Spleen (tissue), 11 donors: Measurements from ENCODE around the gene DNAI7. TPM values are rescaled to one million over a fixed set of nuclear protein-coding genes. Genes with fewer than 3 reads are reported as not detected.

Experiments used
- DNase-seq: peaks from one replicate; pipeline ENCODE4 v3.0.0-alpha.2; 2020
- H3K27ac ChIP-seq, 8 donors: fragments of 200-600 bp; sonication (generic) in 7 of 8; 1 replicate in 4 of 8; 2 replicates in 4 of 8; pipeline versions ENCODE4 v1.5.0 to v1.8.0; 2016 to 2021; ENCODE audit warnings: inconsistent platforms in 4 of 8, mild to moderate bottlenecking in 4 of 8, moderate library complexity in 1 of 8
- H3K27me3 ChIP-seq, 7 donors: fragments of 200-600 bp; sonication (generic) in 6 of 7; replicated peaks in 1 of 7; 1 replicate in 4 of 7; 2 replicates in 3 of 7; pipeline versions ENCODE4 v1.5.0 to v1.8.0; 2016 to 2021; ENCODE audit warnings: inconsistent platforms in 3 of 7, mild to moderate bottlenecking in 1 of 7
- H3K36me3 ChIP-seq, 6 donors: fragments of 200-600 bp; sonication (generic) in 5 of 6; 1 replicate in 4 of 6; 2 replicates in 2 of 6; pipeline versions ENCODE4 v1.5.0 to v1.8.0; 2016 to 2021; ENCODE audit warnings: inconsistent platforms in 2 of 6
- H3K4me1 ChIP-seq, 6 donors: fragments of 200-600 bp; sonication (generic) in 5 of 6; 1 replicate in 3 of 6; 2 replicates in 3 of 6; pipeline versions ENCODE4 v1.5.0 to v1.8.0; 2016 to 2021; ENCODE audit warnings: inconsistent platforms in 3 of 6
- H3K4me3 ChIP-seq, 8 donors: fragments of 200-600 bp; sonication (generic) in 7 of 8; 1 replicate in 4 of 8; 2 replicates in 4 of 8; pipeline versions ENCODE4 v1.5.0 to v1.8.0; 2016 to 2021; ENCODE audit warnings: inconsistent platforms in 4 of 8, mild to moderate bottlenecking in 4 of 8, moderate library complexity in 2 of 8
- H3K9me3 ChIP-seq, 8 donors: fragments of 200-600 bp; sonication (generic) in 7 of 8; 1 replicate in 4 of 8; 2 replicates in 4 of 8; pipeline versions ENCODE4 v1.5.0 to v1.8.0; 2016 to 2021; ENCODE audit warnings: inconsistent platforms in 4 of 8
- CTCF ChIP-seq, 11 experiments: fragments of 200-600 bp in 7 of 11; fragments of 450-650 bp in 4 of 11; sonication (generic) in 4 of 11; IDR thresholded peaks in 8 of 11; conservative IDR thresholded peaks in 3 of 11; 1 replicate in 7 of 11; 2 replicates in 4 of 11; pipeline versions ENCODE4 v1.4.0 to v1.8.0; 2016 to 2021; ENCODE audit warnings: antibody characterized with exemption in 11 of 11, inconsistent platforms in 4 of 11, mild to moderate bottlenecking in 1 of 11
- POLR2A ChIP-seq, 3 donors: fragments of 450-650 bp; IDR thresholded peaks; one replicate each; pipeline ENCODE4 v1.5.1; 2017; ENCODE audit warnings: antibody characterized with exemption in 3 of 3, mild to moderate bottlenecking in 1 of 3
- POLR2AphosphoS5 ChIP-seq, 3 donors: sonication (generic); formaldehyde crosslinking; IDR thresholded peaks; one replicate each; pipeline ENCODE4 v1.5.1; 2017; ENCODE audit warnings: antibody characterized with exemption in 3 of 3
- WGBS, 5 donors: extraction: QIAGEN DNeasy Blood & Tissue Kit in 3 of 5; methylation state at CpG; one replicate each; pipeline versions ENCODE4 v1.1.5 to v1.1.7; 2013 to 2018; 5-methylcytosine and 5-hydroxymethylcytosine counted together
- intact Hi-C: fragments of 100-400 bp; cut with DNase I; formaldehyde crosslinking; loops from one replicate; pipeline ENCODE4 v1.15.0; 2023; ENCODE audit warnings: low total_unique reads
- polyA plus RNA-seq, 3 donors: library from polyadenylated mRNA; stranded (reverse); fragments of 200-250 nt; gene quantifications; one replicate each; pipeline ENCODE4 v1.2.1, GENCODE V29; 2013
- total RNA-seq, 7 donors: library from RNA; depleted of rRNA in 3 of 7; stranded (reverse); fragments of >200 nt in 3 of 7; fragmentation: NEBNext Ultra II Directional in 4 of 7; extraction: Animal tissue kit (Norgen Biotek cat#: 25700) in 4 of 7; gene quantifications; one replicate each; pipeline versions ENCODE4 v1.1.0 to v1.2.1, GENCODE V29; 2016 to 2021
- donor health status: healthy with polysubstance abuse.
- donor health status: DM: no; HTN: no; CAD: no; lungs with moderate emphysema.
- donor health status: DM: no; HTN: no; CAD: no.
- donor health status: Bipolar disorder and iron deficiency.
- donor health status: healthy.
- donor health status: DM: no; HTN: no; CAD: no.
- donor health status: DM: yes; HTN: yes; CAD: no.

Gene DNAI7
- total and polyA plus RNA-seq, 10 donors = 0.03 to 0.28 (median 0.12) TPM; not detected in 6

GRCh38 chr12:25155022-25155576, 39.9 kb downstream of the DNAI7 start:
- Histone ChIP-seq H3K4me1 (peaks cover 0 to 32% (median 11%) of the 10 kb centered on the region in 6 donors), H3K27me3 (no peaks in the 10 kb centered on the region), H3K4me3 (peak overlapping the region in 1 of 8 donors; percentile 19), H3K27ac (peak overlapping the region in 5 of 8 donors; percentile 12 to 50 (median 40)), H3K9me3 (no peaks in the 10 kb centered on the region), H3K36me3 (no peaks in the 10 kb centered on the region)
- no peak for DNase-seq
- intact Hi-C loops = no loop called here
- WGBS, 5 donors = 60 to 67% (median 65%) methylated on average over 2 of the region's 2 CpGs
- TF ChIP-seq POLR2A (IDR thresholded peaks at IDR 0.05) (no peak), CTCF (IDR thresholded peaks at IDR 0.05 in 8 of 11, conservative IDR thresholded peaks at IDR 0.05 in 3 of 11) (peak; percentile 33 to 74 (median 66))

GRCh38 chr12:25152055-25152454, 42.9 kb downstream of the DNAI7 start:
- no peak for DNase-seq
- Histone ChIP-seq H3K4me1 (peaks cover 0 to 26% (median 11%) of the 10 kb centered on the region in 6 donors), H3K36me3 (no peaks in the 10 kb centered on the region), H3K4me3 (no peak overlapping the region), H3K9me3 (no peaks in the 10 kb centered on the region), H3K27me3 (no peaks in the 10 kb centered on the region), H3K27ac (no peak overlapping the region)
- 74 to 81% (median 75%) methylated on average over 5 of the region's 5 CpGs for WGBS, 5 donors
- intact Hi-C loops = no loop called here
- no peak for TF ChIP-seq POLR2AphosphoS5 (IDR thresholded peaks at IDR 0.05)
- no peak for TF ChIP-seq CTCF (IDR thresholded peaks at IDR 0.05 in 8 of 11, conservative IDR thresholded peaks at IDR 0.05 in 3 of 11)
- no peak for TF ChIP-seq POLR2A (IDR thresholded peaks at IDR 0.05)

DNA sequence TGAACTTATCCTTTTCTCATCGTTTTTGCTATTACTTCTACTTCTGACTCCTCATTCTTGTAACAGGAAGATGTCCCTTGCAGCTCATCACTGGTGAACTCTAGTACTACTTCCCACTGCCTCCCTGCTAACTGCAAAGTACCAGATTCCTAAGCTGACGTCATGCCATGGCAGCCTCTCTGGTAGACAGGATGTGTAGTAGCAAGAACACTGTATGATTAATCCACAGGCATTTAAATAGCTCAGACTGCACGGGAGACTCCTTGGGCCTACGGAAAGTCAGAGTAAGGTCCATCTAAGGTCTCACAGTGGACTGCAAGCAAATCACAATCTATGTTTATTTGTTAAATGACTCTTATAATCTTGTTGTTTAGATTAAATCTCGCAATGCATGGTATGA, 43.5 kb downstream of the DNAI7 start:
- no peaks in the 10 kb centered on the region for H3K9me3 ChIP-seq
- H3K4me3 ChIP-seq = no peak overlapping the region
- DNase-seq = no peak
- H3K27ac ChIP-seq = no peak overlapping the region
- 52 to 62% (median 54%) methylated on average over 5 of the region's 5 CpGs for WGBS, 5 donors
- H3K27me3 ChIP-seq = no peaks in the 10 kb centered on the region
- intact Hi-C loops = no loop called here
- H3K36me3 ChIP-seq = no peaks in the 10 kb centered on the region
- H3K4me1 ChIP-seq = peaks cover 0 to 21% (median 11%) of the 10 kb centered on the region in 6 donors
- TF ChIP-seq CTCF (IDR thresholded peaks at IDR 0.05 in 8 of 11, conservative IDR thresholded peaks at IDR 0.05 in 3 of 11) (no peak), POLR2A (IDR thresholded peaks at IDR 0.05) (no peak), POLR2AphosphoS5 (IDR thresholded peaks at IDR 0.05) (no peak)

DNA sequence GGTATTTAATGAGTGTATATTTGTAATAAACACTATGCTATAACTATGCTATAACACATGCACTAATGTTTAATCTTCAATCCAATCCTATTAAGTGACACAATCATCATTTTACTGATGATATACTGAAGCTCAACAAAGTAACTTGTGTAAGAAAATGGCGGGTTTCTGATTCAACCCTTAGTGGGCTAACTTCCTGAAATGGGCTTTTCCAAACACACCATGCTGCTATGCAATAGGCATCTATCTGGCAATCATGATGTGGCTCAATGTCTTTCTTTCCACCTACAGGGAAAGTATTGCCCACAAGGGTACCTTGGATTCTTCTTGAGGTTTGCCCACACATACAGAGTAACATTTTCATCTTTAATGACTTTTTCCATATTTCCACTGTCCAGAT, 48.3 kb downstream of the DNAI7 start:
- H3K4me3 ChIP-seq = no peak overlapping the region
- no peaks in the 10 kb centered on the region for H3K36me3 ChIP-seq
- H3K4me1 ChIP-seq = no peaks in the 10 kb centered on the region
- 46 to 93% (median 80%) methylated on average over 1 of the region's 1 CpG for WGBS, 5 donors
- no peaks in the 10 kb centered on the region for H3K27me3 ChIP-seq
- TF ChIP-seq CTCF (IDR thresholded peaks at IDR 0.05 in 8 of 11, conservative IDR thresholded peaks at IDR 0.05 in 3 of 11) (no peak), POLR2AphosphoS5 (IDR thresholded peaks at IDR 0.05) (no peak), POLR2A (IDR thresholded peaks at IDR 0.05) (no peak)
- no peak for DNase-seq
- no peak overlapping the region for H3K27ac ChIP-seq
- H3K9me3 ChIP-seq = no peaks in the 10 kb centered on the region
- intact Hi-C loops = no loop called here
